HUES64 (cell line): ENCODE results near the gene PCDHB3.
"Not testable (repeated sequence)": the region's sequence is repeated elsewhere in the genome, so short reads cannot be mapped to it uniquely, and the experiment has no call there.

Source experiments
- H3K27ac ChIP-seq: 2 replicates; pipeline ENCODE4 v1.7.0; 2013; ENCODE audit warnings: low read depth, low read length, inconsistent platforms
- H3K27me3 ChIP-seq: 2 replicates; pipeline ENCODE4 v1.6.1; 2013; ENCODE audit warnings: mild to moderate bottlenecking, low read length; ENCODE audit not compliant: insufficient read depth
- H3K36me3 ChIP-seq: 2 replicates; pipeline ENCODE4 v1.6.1; 2013; ENCODE audit warnings: mild to moderate bottlenecking, low read length; ENCODE audit not compliant: insufficient read depth
- H3K4me1 ChIP-seq: 2 replicates; pipeline ENCODE4 v1.6.1; 2013; ENCODE audit warnings: mild to moderate bottlenecking, low read length, moderate library complexity; ENCODE audit not compliant: insufficient read depth
- H3K4me3 ChIP-seq: 2 replicates; pipeline ENCODE4 v1.5.1; 2013; ENCODE audit warnings: mild to moderate bottlenecking, low read length, moderate library complexity
- H3K9ac ChIP-seq: 2 replicates; pipeline ENCODE4 v1.6.1; 2013; ENCODE audit warnings: mild to moderate bottlenecking, low read depth, low read length
- H3K9me3 ChIP-seq: 2 replicates; pipeline ENCODE4 v1.6.1; 2013; ENCODE audit warnings: low read depth, low read length; ENCODE audit not compliant: insufficient read depth
- WGBS: fragments of 150-250, 120-280 bp; methylation state at CpG from one replicate; pipeline ENCODE4 v1.1.7; 2013; ENCODE audit warnings: missing lambda C conversion rate; 5-methylcytosine and 5-hydroxymethylcytosine counted together

The PCDHB3 gene

GRCh38 chr5:141101059-141101458 is 786 bp downstream of the PCDHB3 start:
- Histone ChIP-seq H3K4me1 (no peaks in the 10 kb centered on the region; the same call in 1 of the 2 replicates), H3K36me3 (peaks cover 25% of the 10 kb centered on the region; the same call in 1 of the 2 replicates), H3K27ac (no peak overlapping the region), H3K9ac (no peak overlapping the region), H3K27me3 (no peaks in the 10 kb centered on the region), H3K4me3 (peak overlapping the region; percentile 39; the same call in 1 of the 2 replicates), H3K9me3 (peaks cover 14% of the 10 kb centered on the region; the same call in 1 of the 2 replicates)
- 91% methylated on average over 20 of the region's 20 CpGs for WGBS

DNA sequence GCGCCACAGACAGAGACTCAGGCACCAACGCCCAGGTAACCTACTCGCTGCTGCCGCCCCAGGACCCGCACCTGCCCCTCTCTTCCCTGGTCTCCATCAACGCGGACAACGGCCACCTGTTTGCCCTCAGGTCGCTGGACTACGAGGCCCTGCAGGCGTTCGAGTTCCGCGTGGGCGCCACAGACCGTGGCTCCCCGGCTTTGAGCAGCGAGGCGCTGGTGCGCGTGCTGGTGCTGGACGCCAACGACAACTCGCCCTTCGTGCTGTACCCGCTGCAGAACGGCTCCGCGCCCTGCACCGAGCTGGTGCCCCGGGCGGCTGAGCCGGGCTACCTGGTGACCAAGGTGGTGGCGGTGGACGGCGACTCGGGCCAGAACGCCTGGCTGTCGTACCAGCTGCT is 1.8 kb downstream of the PCDHB3 start:
- not testable (repeated sequence) for H3K9ac ChIP-seq, H3K4me1 ChIP-seq, H3K27ac ChIP-seq, H3K4me3 ChIP-seq, H3K27me3 ChIP-seq
- H3K9me3 ChIP-seq = peaks cover 13% of the 10 kb centered on the region; the same call in 1 of the 2 replicates
- peaks cover 24% of the 10 kb centered on the region; the same call in 1 of the 2 replicates for H3K36me3 ChIP-seq
- WGBS = 98% methylated on average over 24 of the region's 39 CpGs

DNA sequence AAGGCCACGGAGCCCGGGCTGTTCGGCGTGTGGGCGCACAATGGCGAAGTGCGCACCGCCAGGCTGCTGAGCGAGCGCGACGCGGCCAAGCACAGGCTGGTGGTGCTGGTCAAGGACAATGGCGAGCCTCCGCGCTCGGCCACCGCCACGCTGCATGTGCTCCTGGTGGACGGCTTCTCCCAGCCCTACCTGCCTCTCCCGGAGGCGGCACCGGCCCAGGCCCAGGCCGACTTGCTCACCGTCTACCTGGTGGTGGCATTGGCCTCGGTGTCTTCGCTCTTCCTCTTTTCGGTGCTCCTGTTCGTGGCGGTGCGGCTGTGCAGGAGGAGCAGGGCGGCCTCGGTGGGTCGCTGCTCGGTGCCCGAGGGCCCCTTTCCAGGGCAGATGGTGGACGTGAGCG is 2.2 kb downstream of the PCDHB3 start:
- H3K27ac ChIP-seq, H3K9ac ChIP-seq, H3K9me3 ChIP-seq, H3K4me1 ChIP-seq, H3K4me3 ChIP-seq, H3K27me3 ChIP-seq: not testable (repeated sequence)
- 98% methylated on average over 21 of the region's 38 CpGs for WGBS
- peaks cover 20% of the 10 kb centered on the region; the same call in 1 of the 2 replicates for H3K36me3 ChIP-seq

DNA sequence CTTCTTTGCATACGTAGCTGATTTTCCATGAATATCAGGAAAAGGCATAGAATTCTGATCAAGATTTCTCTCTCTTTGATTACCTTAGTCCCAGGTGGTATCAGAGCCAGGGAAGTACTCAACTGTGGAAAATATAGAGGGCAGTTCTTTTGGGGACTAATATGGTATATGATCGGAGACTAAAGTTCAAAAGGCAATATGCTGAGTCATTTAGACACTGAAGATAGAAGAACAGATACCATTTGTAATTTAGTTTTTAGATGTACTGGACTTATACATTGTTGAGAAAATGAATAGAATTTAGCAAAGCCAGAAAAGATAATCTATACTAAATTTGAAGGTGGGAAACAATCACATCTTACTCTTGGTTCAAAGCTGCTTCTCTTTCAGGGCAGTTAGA is 5.1 kb downstream of the PCDHB3 start:
- Histone ChIP-seq H3K27me3 (no peaks in the 10 kb centered on the region), H3K4me3 (no peak overlapping the region), H3K9me3 (peaks cover 9% of the 10 kb centered on the region; the same call in 1 of the 2 replicates), H3K4me1 (no peaks in the 10 kb centered on the region; the same call in 1 of the 2 replicates), H3K9ac (no peak overlapping the region), H3K36me3 (peaks cover 17% of the 10 kb centered on the region; the same call in 1 of the 2 replicates), H3K27ac (no peak overlapping the region)
- WGBS = 79% methylated on average over 2 of the region's 2 CpGs

GRCh38 chr5:141119250-141119649 is 19.0 kb downstream of the PCDHB3 start:
- Histone ChIP-seq H3K27ac (no peak overlapping the region), H3K9ac (no peak overlapping the region), H3K27me3 (no peaks in the 10 kb centered on the region), H3K4me1 (no peaks in the 10 kb centered on the region), H3K4me3 (no peak overlapping the region), H3K9me3 (peaks cover 10% of the 10 kb centered on the region; the same call in 1 of the 2 replicates), H3K36me3 (no peaks in the 10 kb centered on the region)
- 100% methylated on average over 1 of the region's 2 CpGs for WGBS

DNA sequence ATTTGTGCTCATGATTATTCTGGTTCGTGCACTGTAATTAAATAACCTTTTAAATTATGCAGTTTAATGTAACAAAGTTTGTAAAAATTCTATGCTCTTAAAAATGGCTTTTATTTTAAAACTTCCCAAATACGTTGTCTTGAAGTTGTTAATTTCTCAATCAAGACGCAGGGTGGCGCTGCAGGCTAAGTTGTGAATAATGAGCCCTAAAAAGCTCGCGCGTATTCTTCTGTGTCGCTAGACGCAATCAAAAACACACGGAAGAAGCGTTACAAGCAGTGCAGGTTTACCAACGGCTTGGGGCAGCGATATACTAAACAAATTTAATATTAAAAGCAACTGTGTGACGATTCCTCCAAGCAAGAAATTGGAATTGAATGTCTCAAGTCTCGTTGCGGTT is 21.3 kb downstream of the PCDHB3 start, which contains the start of gene PCDHB4:
Gene PCDHB4, plus strand, starts transcription at position 256 of the 400 bp plus-strand sequence. CDS start 181 bp downstream, outside the sequence.
- WGBS = 87% methylated on average over 15 of the region's 16 CpGs

GRCh38 chr5:141121985-141122384 is 21.7 kb downstream of the PCDHB3 start:
- H3K27ac ChIP-seq = no peak overlapping the region
- H3K36me3 ChIP-seq = no peaks in the 10 kb centered on the region
- no peak overlapping the region for H3K9ac ChIP-seq
- WGBS = 92% methylated on average over 12 of the region's 12 CpGs
- H3K4me1 ChIP-seq = no peaks in the 10 kb centered on the region; the same call in 1 of the 2 replicates
- peak overlapping the region; percentile 24; the same call in 1 of the 2 replicates for H3K4me3 ChIP-seq
- 0 out of 2 replicates have a peak, but pooled peaks cover under 1% of the 10 kb centered on the region for H3K9me3 ChIP-seq
- no peaks in the 10 kb centered on the region for H3K27me3 ChIP-seq

More for the DNA sequence above, 21.3 kb downstream of the PCDHB3 start, which contains the start of gene PCDHB4:
- H3K4me3 ChIP-seq = peak within 1 kb of the TSS; percentile 24; the same call in 1 of the 2 replicates
- H3K27me3 ChIP-seq = no peaks in the 10 kb centered on the region
- H3K4me1 ChIP-seq = no peaks in the 10 kb centered on the region
- no peak within 1 kb of the TSS for H3K9ac ChIP-seq
- no peak within 1 kb of the TSS for H3K27ac ChIP-seq
- peaks cover 5% of the 10 kb centered on the region; the same call in 1 of the 2 replicates for H3K9me3 ChIP-seq
- no peaks in the 10 kb centered on the region for H3K36me3 ChIP-seq

GRCh38 chr5:141123396-141124135 is 23.3 kb downstream of the PCDHB3 start:
- 96% methylated on average over 59 of the region's 73 CpGs for WGBS
- H3K36me3 ChIP-seq = not testable (repeated sequence)

GRCh38 chr5:141127305-141127704 is 27.0 kb downstream of the PCDHB3 start:
- Histone ChIP-seq H3K36me3 (no peaks in the 10 kb centered on the region), H3K4me3 (no peak overlapping the region), H3K27me3 (no peaks in the 10 kb centered on the region), H3K9me3 (no peaks in the 10 kb centered on the region), H3K9ac (no peak overlapping the region), H3K4me1 (no peaks in the 10 kb centered on the region; the same call in 1 of the 2 replicates), H3K27ac (no peak overlapping the region)
- whole genome bisulfite sequencing = 95% methylated on average over 1 of the region's 1 CpG

More at GRCh38 chr5:141123396-141124135, 23.3 kb downstream of the PCDHB3 start:
- H3K9ac ChIP-seq, H3K9me3 ChIP-seq, H3K27me3 ChIP-seq, H3K27ac ChIP-seq, H3K4me1 ChIP-seq, H3K4me3 ChIP-seq: not testable (repeated sequence)

GRCh38 chr5:141135030-141135717 is 34.9 kb downstream of the PCDHB3 start, which contains the start of gene PCDHB5:
Gene PCDHB5, plus strand, starts transcription at chr5:141135206. Its CDS starts 229 bp downstream, at chr5:141135435.
- H3K9me3 ChIP-seq = peaks cover 33% of the 10 kb centered on the region
- peak within 1 kb of the TSS; percentile 60; the same call in 1 of the 2 replicates for H3K9ac ChIP-seq
- WGBS = 89% methylated on average over 22 of the region's 22 CpGs
- H3K4me1 ChIP-seq = no peaks in the 10 kb centered on the region
- H3K4me3 ChIP-seq = peak within 1 kb of the TSS; percentile 46
- no peaks in the 10 kb centered on the region for H3K36me3 ChIP-seq
- no peaks in the 10 kb centered on the region for H3K27me3 ChIP-seq
- no peak within 1 kb of the TSS for H3K27ac ChIP-seq
